ENCODE data around the gene EPN3. TPM values are rescaled to one million over a fixed set of nuclear protein-coding genes. Genes with fewer than 3 reads are reported as not detected.

Gene EPN3
- total RNA-seq, 2 donors from 2014 or later: 18.3 to 79.8 TPM

DNA sequence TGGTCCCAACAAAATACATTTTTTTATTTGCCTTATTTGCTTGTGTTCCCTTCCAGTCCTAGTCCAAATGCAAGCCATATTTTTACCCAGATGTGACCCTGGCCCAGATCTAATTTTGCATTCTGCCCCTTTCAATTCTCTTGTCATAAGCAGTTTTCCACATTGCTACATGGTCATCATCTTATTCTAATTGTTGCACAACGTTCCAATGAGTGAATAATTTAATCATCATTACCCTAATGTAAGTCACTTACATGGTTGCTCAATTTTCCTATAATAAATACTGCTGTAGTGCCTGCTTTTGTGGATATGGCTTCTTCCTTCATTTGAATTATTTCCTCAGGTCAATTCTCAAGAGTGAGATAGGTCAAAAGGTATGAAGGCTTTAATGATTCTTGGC, 41.0 kb upstream of the EPN3 start:
- intact Hi-C loops (cut with DNase I): no loop called here
- Histone ChIP-seq H3K4me1 (no peaks in the 10 kb centered on the region), H3K9me3 (no peaks in the 10 kb centered on the region), H3K36me3 (no peaks in the 10 kb centered on the region), H3K27ac (no peak overlapping the region), H3K9ac (ENCODE audit: low read depth in 2 of 2, low read length in 2 of 2) (no peak overlapping the region), H3K27me3 (no peaks in the 10 kb centered on the region), H3K4me3 (no peak overlapping the region)
- DNase-seq: no peak
- no peak for TF ChIP-seq CTCF (IDR thresholded peaks at IDR 0.05)

GRCh38 chr17:50492214-50492613, 40.3 kb upstream of the EPN3 start:
- intact Hi-C loops (cut with DNase I): no loop called here
- Histone ChIP-seq H3K27me3 (no peaks in the 10 kb centered on the region), H3K4me3 (no peak overlapping the region)

GRCh38 chr17:50493744-50494143, 38.8 kb upstream of the EPN3 start:
- TF ChIP-seq CTCF (IDR thresholded peaks at IDR 0.05): no peak

More at GRCh38 chr17:50492214-50492613, 40.3 kb upstream of the EPN3 start:
- no peaks in the 10 kb centered on the region for H3K36me3 ChIP-seq
- H3K4me1 ChIP-seq: no peaks in the 10 kb centered on the region
- H3K9ac ChIP-seq (ENCODE audit: low read depth in 2 of 2, low read length in 2 of 2): no peak overlapping the region
- H3K27ac ChIP-seq: no peak overlapping the region
- no peaks in the 10 kb centered on the region for H3K9me3 ChIP-seq
- no peak for TF ChIP-seq CTCF (IDR thresholded peaks at IDR 0.05)
- no peak for DNase-seq

GRCh38 chr17:50495217-50495823, 37.2 kb upstream of the EPN3 start:
- Histone ChIP-seq H3K9ac (ENCODE audit: low read depth in 2 of 2, low read length in 2 of 2) (no peak overlapping the region), H3K4me3 (no peak overlapping the region), H3K36me3 (no peaks in the 10 kb centered on the region), H3K27ac (no peak overlapping the region), H3K27me3 (no peaks in the 10 kb centered on the region), H3K9me3 (no peaks in the 10 kb centered on the region), H3K4me1 (no peaks in the 10 kb centered on the region)
- intact Hi-C loops (cut with DNase I): no loop called here
- no peak for DNase-seq
- TF ChIP-seq CTCF (IDR thresholded peaks at IDR 0.05): no peak

More at GRCh38 chr17:50493744-50494143, 38.8 kb upstream of the EPN3 start:
- H3K4me3 ChIP-seq: no peak overlapping the region
- no peaks in the 10 kb centered on the region for H3K27me3 ChIP-seq
- H3K9me3 ChIP-seq: no peaks in the 10 kb centered on the region
- intact Hi-C loops (cut with DNase I): no loop called here
- DNase-seq: no peak
- H3K4me1 ChIP-seq: no peaks in the 10 kb centered on the region
- H3K9ac ChIP-seq (ENCODE audit: low read depth in 2 of 2, low read length in 2 of 2): no peak overlapping the region
- H3K36me3 ChIP-seq: no peaks in the 10 kb centered on the region
- H3K27ac ChIP-seq: no peak overlapping the region

DNA sequence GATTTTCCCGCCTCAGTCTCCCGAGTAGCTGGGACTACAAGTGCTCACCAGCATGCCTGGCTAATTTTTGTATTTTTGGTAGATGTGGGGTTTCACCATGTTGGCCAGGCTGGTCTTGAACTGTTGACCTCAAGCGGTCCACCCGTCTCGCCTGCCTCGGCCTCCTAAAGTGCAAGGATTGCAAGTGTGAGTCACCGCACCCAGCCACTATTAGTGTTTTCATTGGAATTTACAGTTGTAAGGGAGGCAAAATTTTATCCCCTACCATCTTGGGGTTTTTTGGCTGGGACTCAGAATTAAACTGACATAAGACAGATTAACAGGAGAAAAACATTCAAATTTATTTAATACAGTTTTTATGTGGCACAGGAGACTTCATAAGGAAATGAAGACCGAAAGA, 36.6 kb upstream of the EPN3 start:
- H3K4me3 ChIP-seq: no peak overlapping the region
- no peaks in the 10 kb centered on the region for H3K4me1 ChIP-seq
- TF ChIP-seq CTCF (IDR thresholded peaks at IDR 0.05): no peak
- no peak overlapping the region for H3K9ac ChIP-seq (ENCODE audit: low read depth in 2 of 2, low read length in 2 of 2)
- H3K36me3 ChIP-seq: no peaks in the 10 kb centered on the region
- no peak for DNase-seq
- intact Hi-C loops (cut with DNase I): no loop called here
- no peak overlapping the region for H3K27ac ChIP-seq
- H3K27me3 ChIP-seq: no peaks in the 10 kb centered on the region
- H3K9me3 ChIP-seq: no peaks in the 10 kb centered on the region
